ENCODE measurements around the gene DENND4C.
"Not testable (repeated sequence)": the region's sequence is repeated elsewhere in the genome, so short reads cannot be mapped to it uniquely, and the experiment has no call there.

DENND4C gene

GRCh38 chr9:19411316-19411715, 180.8 kb downstream of the DENND4C start:
- no peak overlapping the region for H2BK5ac ChIP-seq (ENCODE audit: low read length)
- H3K9ac ChIP-seq (ENCODE audit: low read depth, low read length, poor library complexity): no peak overlapping the region
- H4K91ac ChIP-seq (ENCODE audit: low read depth, low read length, poor library complexity): no peak overlapping the region
- peaks cover 0 to 5% of the 10 kb centered on the region in 2 donors for H3K36me3 ChIP-seq (replicated peaks in 1 of 2; ENCODE audit: control insufficient read depth in 2 of 2, insufficient read depth in 2 of 2, low read length in 2 of 2)
- no peak overlapping the region for H3K27ac ChIP-seq (replicated peaks; ENCODE audit: low read length)
- no peak overlapping the region for H3K14ac ChIP-seq (ENCODE audit: low read length)
- no CpG with 5 or more reads among the region's 8 CpGs for WGBS, 2 donors (ENCODE audit: extremely low coverage in 2 of 2, insufficient read length in 2 of 2, insufficient replicate concordance in 1 of 2)
- H2AFZ ChIP-seq (ENCODE audit: low read length): no peak overlapping the region
- no peak overlapping the region for H2AK5ac ChIP-seq (ENCODE audit: low read depth, low read length)
- no peak overlapping the region for H2BK120ac ChIP-seq (ENCODE audit: low read depth, low read length)
- no peak overlapping the region for H3K18ac ChIP-seq (ENCODE audit: low read length)
- no peak overlapping the region for H3K23ac ChIP-seq (ENCODE audit: low read depth, low read length, poor library complexity)
- H2BK15ac ChIP-seq (ENCODE audit: low read length): no peak overlapping the region
- H3K9me3 ChIP-seq (replicated peaks in 1 of 2; ENCODE audit: control insufficient read depth in 2 of 2, insufficient read depth in 1 of 2, low read depth in 1 of 2, low read length in 2 of 2): no peaks in the 10 kb centered on the region
- H3K4ac ChIP-seq (ENCODE audit: low read length): no peak overlapping the region
- no peak overlapping the region for H3K4me3 ChIP-seq (ENCODE audit: low read length in 2 of 2)
- H3K27me3 ChIP-seq (ENCODE audit: control insufficient read depth in 3 of 3, insufficient read depth in 3 of 3, low read depth in 1 of 3, low read length in 3 of 3): peaks cover 0 to 9% (median 0%) of the 10 kb centered on the region in 3 experiments
- no peak for DNase-seq (ENCODE audit: low spot score)
- no peak overlapping the region for H2BK12ac ChIP-seq (ENCODE audit: low read length)
- no peak overlapping the region for H3K4me2 ChIP-seq (ENCODE audit: insufficient read depth, low read length, poor library complexity, severe bottlenecking)
- peaks cover 0 to 7% of the 10 kb centered on the region in 2 donors for H3K4me1 ChIP-seq (ENCODE audit: control insufficient read depth in 2 of 2, insufficient read depth in 1 of 2, low read depth in 1 of 2, low read length in 2 of 2)
- H4K8ac ChIP-seq (ENCODE audit: low read depth, low read length): no peak overlapping the region
- H3K79me1 ChIP-seq (ENCODE audit: low read depth, low read length): peaks cover 2% of the 10 kb centered on the region

GRCh38 chr9:19413456-19413855, 183.0 kb downstream of the DENND4C start:
- H4K8ac ChIP-seq (ENCODE audit: low read depth, low read length); H3K9me3 ChIP-seq (replicated peaks in 1 of 2; ENCODE audit: control insufficient read depth in 2 of 2, insufficient read depth in 1 of 2, low read depth in 1 of 2, low read length in 2 of 2); H3K4me2 ChIP-seq (ENCODE audit: insufficient read depth, low read length, poor library complexity, severe bottlenecking); H3K18ac ChIP-seq (ENCODE audit: low read length); H4K91ac ChIP-seq (ENCODE audit: low read depth, low read length, poor library complexity); DNase-seq (ENCODE audit: low spot score); H3K36me3 ChIP-seq (replicated peaks in 1 of 2; ENCODE audit: control insufficient read depth in 2 of 2, insufficient read depth in 2 of 2, low read length in 2 of 2); H3K4me1 ChIP-seq (ENCODE audit: control insufficient read depth in 2 of 2, insufficient read depth in 1 of 2, low read depth in 1 of 2, low read length in 2 of 2); H2BK5ac ChIP-seq (ENCODE audit: low read length); H2BK15ac ChIP-seq (ENCODE audit: low read length); H3K9ac ChIP-seq (ENCODE audit: low read depth, low read length, poor library complexity); H2AK5ac ChIP-seq (ENCODE audit: low read depth, low read length); H3K23ac ChIP-seq (ENCODE audit: low read depth, low read length, poor library complexity); H3K4me3 ChIP-seq (ENCODE audit: low read length in 2 of 2); H3K27me3 ChIP-seq (ENCODE audit: control insufficient read depth in 3 of 3, insufficient read depth in 3 of 3, low read depth in 1 of 3, low read length in 3 of 3); H3K14ac ChIP-seq (ENCODE audit: low read length); H2BK12ac ChIP-seq (ENCODE audit: low read length); H3K4ac ChIP-seq (ENCODE audit: low read length); H2AFZ ChIP-seq (ENCODE audit: low read length); H3K27ac ChIP-seq (replicated peaks; ENCODE audit: low read length); H2BK120ac ChIP-seq (ENCODE audit: low read depth, low read length); H3K79me1 ChIP-seq (ENCODE audit: low read depth, low read length): not testable (repeated sequence)
- no CpG with 5 or more reads among the region's 3 CpGs for WGBS, 2 donors (ENCODE audit: extremely low coverage in 2 of 2, insufficient read length in 2 of 2, insufficient replicate concordance in 1 of 2)

GRCh38 chr9:19416143-19416542, 185.7 kb downstream of the DENND4C start:
- H3K14ac ChIP-seq (ENCODE audit: low read length): no peak overlapping the region
- H3K79me1 ChIP-seq (ENCODE audit: low read depth, low read length): no peaks in the 10 kb centered on the region
- peaks cover 0 to 2% of the 10 kb centered on the region in 2 donors for H3K9me3 ChIP-seq (replicated peaks in 1 of 2; ENCODE audit: control insufficient read depth in 2 of 2, insufficient read depth in 1 of 2, low read depth in 1 of 2, low read length in 2 of 2)
- no peak overlapping the region for H2AFZ ChIP-seq (ENCODE audit: low read length)
- H3K4me3 ChIP-seq (ENCODE audit: low read length in 2 of 2): no peak overlapping the region
- H3K4ac ChIP-seq (ENCODE audit: low read length): no peak overlapping the region
- no peak overlapping the region for H2BK120ac ChIP-seq (ENCODE audit: low read depth, low read length)
- H4K91ac ChIP-seq (ENCODE audit: low read depth, low read length, poor library complexity): no peak overlapping the region
- peaks cover 0 to 3% of the 10 kb centered on the region in 2 donors for H3K4me1 ChIP-seq (ENCODE audit: control insufficient read depth in 2 of 2, insufficient read depth in 1 of 2, low read depth in 1 of 2, low read length in 2 of 2)
- H3K27ac ChIP-seq (replicated peaks; ENCODE audit: low read length): no peak overlapping the region
- WGBS, 2 donors (ENCODE audit: extremely low coverage in 2 of 2, insufficient read length in 2 of 2, insufficient replicate concordance in 1 of 2): no CpG with 5 or more reads among the region's 2 CpGs
- no peak overlapping the region for H3K4me2 ChIP-seq (ENCODE audit: insufficient read depth, low read length, poor library complexity, severe bottlenecking)
- H3K27me3 ChIP-seq (ENCODE audit: control insufficient read depth in 3 of 3, insufficient read depth in 3 of 3, low read depth in 1 of 3, low read length in 3 of 3): no peaks in the 10 kb centered on the region
- H4K8ac ChIP-seq (ENCODE audit: low read depth, low read length): no peak overlapping the region
- H3K23ac ChIP-seq (ENCODE audit: low read depth, low read length, poor library complexity): no peak overlapping the region
- peaks cover 0 to 5% of the 10 kb centered on the region in 2 donors for H3K36me3 ChIP-seq (replicated peaks in 1 of 2; ENCODE audit: control insufficient read depth in 2 of 2, insufficient read depth in 2 of 2, low read length in 2 of 2)
- no peak overlapping the region for H2BK12ac ChIP-seq (ENCODE audit: low read length)
- no peak overlapping the region for H3K9ac ChIP-seq (ENCODE audit: low read depth, low read length, poor library complexity)
- DNase-seq (ENCODE audit: low spot score): no peak
- no peak overlapping the region for H2BK15ac ChIP-seq (ENCODE audit: low read length)
- H2AK5ac ChIP-seq (ENCODE audit: low read depth, low read length): no peak overlapping the region
- H3K18ac ChIP-seq (ENCODE audit: low read length): no peak overlapping the region
- no peak overlapping the region for H2BK5ac ChIP-seq (ENCODE audit: low read length)

- WGBS, 2 donors (ENCODE audit: extremely low coverage in 2 of 2, insufficient read length in 2 of 2, insufficient replicate concordance in 1 of 2): no CpG with 5 or more reads among the region's 1 CpG
- Histone ChIP-seq H3K4me2 (ENCODE audit: insufficient read depth, low read length, poor library complexity, severe bottlenecking) (no peak overlapping the region), H3K4ac (ENCODE audit: low read length) (no peak overlapping the region), H4K8ac (ENCODE audit: low read depth, low read length) (no peak overlapping the region), H3K9ac (ENCODE audit: low read depth, low read length, poor library complexity) (no peak overlapping the region), H2BK15ac (ENCODE audit: low read length) (no peak overlapping the region), H3K27me3 (ENCODE audit: control insufficient read depth in 3 of 3, insufficient read depth in 3 of 3, low read depth in 1 of 3, low read length in 3 of 3) (no peaks in the 10 kb centered on the region), H3K4me3 (ENCODE audit: low read length in 2 of 2) (no peak overlapping the region), H3K79me1 (ENCODE audit: low read depth, low read length) (no peaks in the 10 kb centered on the region), H3K4me1 (ENCODE audit: control insufficient read depth in 2 of 2, insufficient read depth in 1 of 2, low read depth in 1 of 2, low read length in 2 of 2) (peaks cover 2 to 7% of the 10 kb centered on the region in 2 donors), H4K91ac (ENCODE audit: low read depth, low read length, poor library complexity) (no peak overlapping the region), H2AFZ (ENCODE audit: low read length) (no peak overlapping the region), H3K9me3 (replicated peaks in 1 of 2; ENCODE audit: control insufficient read depth in 2 of 2, insufficient read depth in 1 of 2, low read depth in 1 of 2, low read length in 2 of 2) (peaks cover 0 to 2% of the 10 kb centered on the region in 2 donors), H2BK12ac (ENCODE audit: low read length) (no peak overlapping the region), H3K14ac (ENCODE audit: low read length) (no peak overlapping the region), H2BK5ac (ENCODE audit: low read length) (no peak overlapping the region), H2BK120ac (ENCODE audit: low read depth, low read length) (no peak overlapping the region), H3K18ac (ENCODE audit: low read length) (no peak overlapping the region), H2AK5ac (ENCODE audit: low read depth, low read length) (no peak overlapping the region), H3K23ac (ENCODE audit: low read depth, low read length, poor library complexity) (no peak overlapping the region), H3K36me3 (replicated peaks in 1 of 2; ENCODE audit: control insufficient read depth in 2 of 2, insufficient read depth in 2 of 2, low read length in 2 of 2) (peaks cover 0 to 18% of the 10 kb centered on the region in 2 donors), H3K27ac (replicated peaks; ENCODE audit: low read length) (no peak overlapping the region)
- no peak for DNase-seq (ENCODE audit: low spot score)
These were observed 190.4 kb downstream of the DENND4C start for GRCh38 chr9:19420877-19421276.
